Stomach (tissue), 9 donors: ENCODE data around the gene TM6SF1. TPM values are rescaled to one million over a fixed set of nuclear protein-coding genes. Genes with fewer than 3 reads are reported as not detected.
"Not testable (repeated sequence)": the region's sequence is repeated elsewhere in the genome, so short reads cannot be mapped to it uniquely, and the experiment has no call there.

ENCODE experiments used
- DNase-seq, 2 donors: peaks; one replicate each; pipeline versions ENCODE4 v3.0.0 to v3.0.0-alpha.2; 2013 to 2019
- H3K27ac ChIP-seq, 5 donors: fragments of 200-600 bp in 4 of 5; sonication (generic) in 4 of 5; one replicate each; pipeline ENCODE4 v1.5.1; 2013 to 2019; ENCODE audit warnings: mild to moderate bottlenecking in 1 of 5, moderate library complexity in 1 of 5
- H3K27me3 ChIP-seq, 3 donors: fragments of 200-600 bp; sonication (generic); one replicate each; pipeline ENCODE4 v1.5.1; 2017 to 2019; ENCODE audit warnings: mixed run types in 1 of 3
- H3K36me3 ChIP-seq, 4 donors: fragments of 200-600 bp; sonication (generic); 1 replicate in 3 of 4; 2 replicates in 1 of 4; pipeline ENCODE4 v1.5.1; 2016 to 2019
- H3K4me1 ChIP-seq, 4 donors: fragments of 200-600 bp; sonication (generic); one replicate each; pipeline ENCODE4 v1.5.1; 2016 to 2019
- H3K4me3 ChIP-seq, 4 donors: fragments of 200-600 bp; sonication (generic) in 3 of 4; one replicate each; pipeline ENCODE4 v1.5.1; 2016 to 2019; ENCODE audit warnings: mild to moderate bottlenecking in 1 of 4
- H3K9me3 ChIP-seq, 4 donors: fragments of 200-600 bp; sonication (generic); one replicate each; pipeline ENCODE4 v1.5.1; 2016 to 2019
- CTCF ChIP-seq, 7 experiments: fragments of 450-650 bp in 4 of 7; fragments of 200-600 bp in 3 of 7; sonication (generic) in 3 of 7; IDR thresholded peaks; one replicate each; pipeline ENCODE4 v1.5.1; 2016 to 2019; ENCODE audit warnings: antibody characterized with exemption in 7 of 7, control low read depth in 2 of 7, mild to moderate bottlenecking in 1 of 7
- EP300 ChIP-seq: sonication (generic); formaldehyde crosslinking; IDR thresholded peaks from one replicate; pipeline ENCODE4 v1.6.1; 2017; ENCODE audit warnings: antibody characterized with exemption
- POLR2A ChIP-seq, 4 donors: fragments of 450-650 bp; IDR thresholded peaks; one replicate each; pipeline ENCODE4 v1.6.1; 2016; ENCODE audit warnings: antibody characterized with exemption in 4 of 4, control low read depth in 2 of 4, mild to moderate bottlenecking in 1 of 4, moderate library complexity in 1 of 4
- POLR2AphosphoS5 ChIP-seq, 3 donors: sonication (generic); formaldehyde crosslinking; IDR thresholded peaks; one replicate each; pipeline ENCODE4 v1.6.1; 2016; ENCODE audit warnings: antibody characterized with exemption in 3 of 3
- WGBS, 5 donors: extraction: QIAGEN DNeasy Blood & Tissue Kit in 3 of 5; methylation state at CpG; one replicate each; pipeline versions ENCODE4 v1.1.5 to v1.1.7; 2013 to 2018; 5-methylcytosine and 5-hydroxymethylcytosine counted together
- intact Hi-C: fragments of 100-400 bp; cut with DNase I; formaldehyde crosslinking; loops from one replicate; pipeline ENCODE4 v1.15.1; 2023; ENCODE audit warnings: low total_unique reads
- polyA plus RNA-seq, 3 donors: library from polyadenylated mRNA; stranded (reverse); fragments of 200-250 nt; gene quantifications; one replicate each; pipeline ENCODE4 v1.2.3, GENCODE V29; 2013
- total RNA-seq, 5 donors: library from RNA; depleted of rRNA; stranded (reverse); fragments of >200 nt; gene quantifications; one replicate each; pipeline versions ENCODE4 v1.1.0 to v1.2.3, GENCODE V29; 2014 to 2016
- donor health status: healthy with polysubstance abuse.
- donor health status: Bipolar disorder and iron deficiency.
- donor health status: healthy.

The TM6SF1 gene
- total and polyA plus RNA-seq, 8 donors = 0.75 to 7.7 (median 2.1) TPM; not detected in 3

GRCh38 chr15:83132861-83133523 lies 25.5 kb downstream of the TM6SF1 start:
- Histone ChIP-seq H3K4me1 (no peaks in the 10 kb centered on the region), H3K27me3 (no peaks in the 10 kb centered on the region), H3K27ac (no peak overlapping the region), H3K9me3 (no peaks in the 10 kb centered on the region), H3K4me3 (no peak overlapping the region), H3K36me3 (peaks cover 0 to 53% (median 18%) of the 10 kb centered on the region in 4 donors)
- WGBS, 5 donors = 85 to 91% (median 88%) methylated on average over 4 of the region's 4 CpGs
- TF ChIP-seq POLR2A (IDR thresholded peaks at IDR 0.05) (no peak), POLR2AphosphoS5 (IDR thresholded peaks at IDR 0.05) (no peak), EP300 (no peak), CTCF (IDR thresholded peaks at IDR 0.05) (no peak)
- no peak for DNase-seq
- intact Hi-C loops = no loop called here

- whole genome bisulfite sequencing, 5 donors = 94 to 99% (median 98%) methylated on average over 3 of the region's 3 CpGs
- not testable (repeated sequence) for H3K4me1 ChIP-seq
Observed at GRCh38 chr15:83142151-83142550, 34.7 kb downstream of the TM6SF1 start.

GRCh38 chr15:83144771-83145170 lies 37.3 kb downstream of the TM6SF1 start:
- DNase-seq = no peak
- TF ChIP-seq EP300 (no peak), POLR2AphosphoS5 (IDR thresholded peaks at IDR 0.05) (no peak), POLR2A (IDR thresholded peaks at IDR 0.05) (no peak), CTCF (IDR thresholded peaks at IDR 0.05) (no peak)
- Histone ChIP-seq H3K4me1 (no peaks in the 10 kb centered on the region), H3K36me3 (peaks cover 2 to 71% (median 51%) of the 10 kb centered on the region in 4 donors), H3K27me3 (no peaks in the 10 kb centered on the region), H3K9me3 (no peaks in the 10 kb centered on the region), H3K27ac (no peak overlapping the region), H3K4me3 (no peak overlapping the region)
- 91 to 95% (median 94%) methylated on average over 3 of the region's 3 CpGs for WGBS, 5 donors
- intact Hi-C loops = no loop called here

More at GRCh38 chr15:83142151-83142550, 34.7 kb downstream of the TM6SF1 start:
- DNase-seq, H3K27ac ChIP-seq, H3K27me3 ChIP-seq, H3K9me3 ChIP-seq, H3K4me3 ChIP-seq, intact Hi-C loops: not testable (repeated sequence)
- peaks cover 2 to 66% (median 35%) of the 10 kb centered on the region in 4 donors for H3K36me3 ChIP-seq

- H3K27me3 ChIP-seq = no peaks in the 10 kb centered on the region
- no peak for DNase-seq
- WGBS, 5 donors = 81 to 100% (median 95%) methylated on average over 1 of the region's 1 CpG
- intact Hi-C loops = no loop called here
- H3K4me3 ChIP-seq = no peak overlapping the region
- no peaks in the 10 kb centered on the region for H3K9me3 ChIP-seq
- H3K4me1 ChIP-seq = no peaks in the 10 kb centered on the region
- peaks cover 0 to 51% (median 51%) of the 10 kb centered on the region in 4 donors for H3K36me3 ChIP-seq
- no peak overlapping the region for H3K27ac ChIP-seq
- TF ChIP-seq CTCF (IDR thresholded peaks at IDR 0.05) = no peak
- TF ChIP-seq POLR2A (IDR thresholded peaks at IDR 0.05) = no peak
- no peak for TF ChIP-seq EP300
- TF ChIP-seq POLR2AphosphoS5 (IDR thresholded peaks at IDR 0.05) = no peak
Observed at GRCh38 chr15:83153288-83153687, 45.8 kb downstream of the TM6SF1 start.

- Histone ChIP-seq H3K27ac (no peak overlapping the region), H3K4me1 (no peaks in the 10 kb centered on the region), H3K27me3 (no peaks in the 10 kb centered on the region), H3K9me3 (no peaks in the 10 kb centered on the region), H3K36me3 (peaks cover 0 to 39% (median 28%) of the 10 kb centered on the region in 4 donors), H3K4me3 (no peak overlapping the region)
- TF ChIP-seq POLR2AphosphoS5 (IDR thresholded peaks at IDR 0.05) = no peak
- DNase-seq = no peak
- 51 to 70% (median 57%) methylated on average over 1 of the region's 1 CpG for WGBS, 5 donors
- intact Hi-C loops = no loop called here
Observed at GRCh38 chr15:83155942-83156341, 48.5 kb downstream of the TM6SF1 start.
